Activated B cell treated with CpG ODN at 0.5 μM for 24 hours (primary cell): Measurements from ENCODE around the gene AMIGO3. TPM values are rescaled to one million over a fixed set of nuclear protein-coding genes. Genes with fewer than 3 reads are reported as not detected.

Experiments used
- ATAC-seq: fragments of 200-7000 bp; cut with Tn5 transposase; one replicate; pipeline ENCODE4 v1.10.0; 2021; ENCODE audit warnings: low read depth, mild to moderate bottlenecking, moderate library complexity
- CTCF ChIA-PET: fragments of 350-600 bp; sonication (Branson Sonifier 250); formaldehyde crosslinking; loops from one replicate; lab custom pipeline; 2021; ENCODE audit warnings: antibody characterized with exemption; lab: Charles Lee
- POLR2A ChIA-PET: fragments of 350-600 bp; sonication (Branson Sonifier 250); formaldehyde crosslinking; loops from one replicate; lab custom pipeline; 2021; ENCODE audit warnings: antibody characterized with exemption; lab: Charles Lee
- DNase-seq: peaks from one replicate; pipeline ENCODE4 v3.0.0; 2022
- H3K27ac Mint-ChIP-seq: one replicate; pipeline ENCODE4 v1.8.0; 2020; ENCODE audit warnings: mixed read lengths
- H3K27me3 Mint-ChIP-seq: one replicate; pipeline ENCODE4 v1.8.0; 2021; ENCODE audit warnings: mixed read lengths
- H3K36me3 Mint-ChIP-seq: one replicate; pipeline ENCODE4 v1.8.0; 2021; ENCODE audit warnings: low read depth, mixed read lengths
- H3K4me1 Mint-ChIP-seq: one replicate; pipeline ENCODE4 v1.8.0; 2021; ENCODE audit warnings: mixed read lengths
- H3K4me3 Mint-ChIP-seq: one replicate; pipeline ENCODE4 v1.8.0; 2020; ENCODE audit warnings: mild to moderate bottlenecking, mixed read lengths
- H3K9me3 Mint-ChIP-seq: one replicate; pipeline ENCODE4 v1.8.0; 2020; ENCODE audit warnings: mixed read lengths
- CTCF ChIP-seq: fragments of 200-600 bp; IDR thresholded peaks from one replicate; pipeline ENCODE4 v1.8.0; 2022; ENCODE audit warnings: antibody characterized with exemption, mild to moderate bottlenecking
- intact Hi-C: fragments of 100-400 bp; cut with micrococcal nuclease; formaldehyde crosslinking; loops from one replicate; pipeline ENCODE4 v1.15.1; 2024
- total RNA-seq: library from RNA; stranded (reverse); gene quantifications from 2 replicates; pipeline ENCODE4 v1.2.3, GENCODE V29; 2022

AMIGO3 gene
- total RNA-seq, 1 donor from 2014 or later: not detected

DNA sequence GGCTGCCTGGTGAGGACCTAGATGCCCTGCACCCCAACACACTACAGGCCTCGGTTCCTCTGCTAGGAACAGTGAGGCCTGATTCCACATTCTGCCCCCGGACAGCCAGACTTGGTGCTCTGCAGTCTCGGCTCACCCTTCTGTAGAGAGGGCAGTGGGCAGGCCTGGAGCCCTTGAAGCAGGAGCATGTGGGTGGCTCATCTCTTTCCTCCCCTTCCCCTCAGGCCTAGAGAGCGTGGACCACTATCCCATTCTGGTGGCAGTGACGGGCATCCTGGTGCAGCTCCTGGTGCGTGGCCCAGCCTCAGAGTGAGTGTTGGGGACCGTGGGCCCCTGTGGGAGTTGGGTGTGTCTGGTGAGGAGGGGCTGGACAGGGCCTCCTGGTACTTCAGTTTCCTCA lies 3.3 kb downstream of the AMIGO3 start:
- DNase-seq: no peak
- peaks cover 14% of the 10 kb centered on the region for H3K4me1 Mint-ChIP-seq
- no peak overlapping the region for H3K27ac Mint-ChIP-seq

DNA sequence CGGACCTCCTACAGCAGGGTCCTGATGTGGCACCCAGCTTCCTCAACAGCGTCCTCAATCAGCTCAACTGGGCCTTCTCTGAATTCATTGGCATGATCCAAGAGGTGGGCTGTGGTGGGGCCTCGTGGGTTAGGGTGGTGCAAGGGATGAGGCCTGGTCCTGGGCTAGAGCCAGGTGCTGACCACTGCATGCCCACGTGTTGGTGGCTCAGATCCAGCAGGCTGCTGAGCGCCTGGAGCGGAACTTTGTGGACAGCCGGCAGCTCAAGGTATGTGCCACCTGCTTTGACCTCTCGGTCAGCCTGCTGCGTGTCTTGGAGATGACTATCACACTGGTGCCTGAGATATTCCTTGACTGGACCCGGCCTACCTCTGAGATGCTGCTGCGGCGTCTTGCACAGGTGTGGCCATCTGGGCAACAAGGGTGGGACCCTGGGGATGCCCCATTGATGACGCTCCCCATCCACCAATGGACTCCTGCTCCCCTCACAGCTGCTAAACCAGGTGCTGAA lies 3.8 kb downstream of the AMIGO3 start:
- ChIA-PET POLR2A (interaction anchor here (0.6 kb wide), 2 partner anchors 27 to 1263 kb away, joined by 3 to 4 read pairs; no protein-coding TSS in a partner anchor), CTCF (no interaction called here)

More for the DNA sequence above, 3.3 kb downstream of the AMIGO3 start:
- TF ChIP-seq CTCF: no peak
- H3K27me3 Mint-ChIP-seq: no peaks in the 10 kb centered on the region
- ChIA-PET POLR2A (no interaction called here), CTCF (no interaction called here)
- H3K9me3 Mint-ChIP-seq: no peaks in the 10 kb centered on the region
- no peak for ATAC-seq
- H3K4me3 Mint-ChIP-seq: no peak overlapping the region
- peaks cover 15% of the 10 kb centered on the region for H3K36me3 Mint-ChIP-seq
- intact Hi-C loops: no loop called here

DNA sequence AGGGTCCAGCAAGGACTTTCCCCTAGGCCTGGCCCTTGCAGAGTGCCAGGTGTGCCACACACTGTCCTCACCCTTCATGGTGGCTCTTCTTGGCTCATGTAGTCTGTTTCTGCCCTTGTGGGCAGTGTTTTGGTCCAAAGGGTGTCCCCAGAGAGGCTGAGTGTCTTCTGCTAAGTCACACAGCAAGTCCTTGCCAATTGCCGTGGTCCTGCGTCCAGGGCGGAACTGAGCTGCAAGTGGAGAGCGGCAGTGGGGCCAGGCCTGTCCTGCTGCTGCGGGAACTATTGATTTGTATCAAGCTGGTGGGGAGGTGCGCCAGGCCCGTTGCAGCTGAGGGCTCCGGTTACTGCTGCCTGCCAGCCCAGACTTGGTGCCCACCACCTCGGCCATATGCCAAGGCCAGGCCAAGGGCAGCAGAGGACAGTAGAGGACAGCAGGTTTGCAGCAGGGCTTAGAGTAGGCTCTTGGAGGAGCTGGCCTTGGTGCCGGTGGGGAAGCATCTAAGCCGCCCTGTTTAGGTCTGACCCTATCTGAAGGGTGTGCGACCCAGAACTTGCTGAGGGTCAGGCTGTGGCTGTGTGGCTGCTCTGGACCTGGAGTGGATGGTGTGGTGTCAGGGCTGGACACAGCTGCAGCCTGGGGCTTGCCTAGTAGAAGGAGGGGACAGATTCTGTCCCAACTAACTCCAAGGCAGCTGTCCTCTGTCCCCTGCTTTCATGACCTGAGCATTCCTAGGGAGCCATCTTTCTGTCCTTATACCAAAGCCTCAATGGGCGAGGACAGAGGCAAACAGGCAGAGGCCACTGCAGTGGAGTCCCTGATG lies 4.5 kb downstream of the AMIGO3 start:
- no peak for ATAC-seq
- Mint-ChIP-seq H3K27ac (no peak overlapping the region), H3K4me3 (no peak overlapping the region), H3K4me1 (peaks cover 11% of the 10 kb centered on the region), H3K9me3 (no peaks in the 10 kb centered on the region), H3K27me3 (no peaks in the 10 kb centered on the region), H3K36me3 (peaks cover 8% of the 10 kb centered on the region)
- no peak for TF ChIP-seq CTCF
- POLR2A ChIA-PET: interaction anchor here (0.6 kb wide), 2 partner anchors 28 to 1262 kb away, joined by 3 to 4 read pairs; no protein-coding TSS in a partner anchor
- intact Hi-C loops: no loop called here
- CTCF ChIA-PET: no interaction called here
- DNase-seq: no peak

More for the DNA sequence above, 3.8 kb downstream of the AMIGO3 start:
- Mint-ChIP-seq H3K27ac (no peak overlapping the region), H3K9me3 (no peaks in the 10 kb centered on the region), H3K36me3 (peaks cover 10% of the 10 kb centered on the region), H3K27me3 (no peaks in the 10 kb centered on the region), H3K4me1 (peaks cover 11% of the 10 kb centered on the region), H3K4me3 (no peak overlapping the region)
- no peak for TF ChIP-seq CTCF
- intact Hi-C loops: no loop called here
- ATAC-seq (no peak), DNase-seq (no peak)

DNA sequence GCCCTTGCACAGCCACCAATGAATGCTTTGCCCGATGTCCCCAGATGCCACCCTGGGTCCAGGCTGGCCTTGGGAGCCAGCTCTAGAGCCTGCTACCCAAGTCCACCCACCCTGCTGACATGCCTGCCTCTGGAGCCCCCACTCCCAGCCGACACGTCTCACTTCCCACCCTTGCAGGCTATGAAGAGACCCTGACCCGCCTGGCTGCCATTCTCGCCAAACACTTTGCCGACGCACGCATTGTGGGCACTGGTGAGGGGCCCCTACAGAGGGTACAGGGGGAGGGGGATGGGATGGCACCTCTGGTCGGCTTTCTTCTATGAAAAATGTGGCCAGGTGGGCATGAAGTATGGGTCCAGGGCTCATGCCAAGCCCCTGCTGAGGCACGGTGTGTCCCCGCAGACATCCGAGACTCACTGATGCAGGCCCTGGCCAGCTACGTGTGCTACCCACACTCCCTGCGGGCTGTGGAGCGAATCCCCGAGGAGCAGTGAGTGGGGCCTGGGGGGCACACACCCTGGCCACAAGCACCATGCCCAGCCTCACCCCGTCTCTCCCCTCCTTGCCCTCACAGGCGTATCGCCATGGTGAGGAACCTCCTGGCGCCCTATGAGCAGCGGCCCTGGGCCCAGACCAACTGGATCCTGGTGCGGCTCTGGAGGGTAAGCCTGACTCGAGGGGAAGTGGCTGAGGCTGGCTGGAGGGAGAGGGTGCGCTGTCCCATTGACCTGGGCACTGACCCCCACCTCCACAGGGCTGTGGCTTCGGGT lies 6.0 kb downstream of the AMIGO3 start:
- no peak for ATAC-seq
- ChIA-PET CTCF (interaction anchor here (1.0 kb wide), 1 partner anchor 10 kb away, joined by 3 read pairs; no protein-coding TSS in a partner anchor), POLR2A (interaction anchor here (0.5 kb wide), 1 partner anchor 1928 kb away, joined by 4 read pairs; no protein-coding TSS in a partner anchor)
- no peak for DNase-seq
- Mint-ChIP-seq H3K27me3 (no peaks in the 10 kb centered on the region), H3K4me1 (peaks cover 1% of the 10 kb centered on the region), H3K36me3 (peaks cover 10% of the 10 kb centered on the region), H3K4me3 (no peak overlapping the region), H3K9me3 (no peaks in the 10 kb centered on the region), H3K27ac (no peak overlapping the region)
- intact Hi-C loops: no loop called here
- no peak for TF ChIP-seq CTCF
